PC-3 (cell line): ENCODE measurements around the gene MTIF3.

ENCODE experiments used
- CTCF ChIP-seq: fragments of 300-600 bp; sonication (generic); conservative IDR thresholded peaks from 2 replicates; pipeline ENCODE4 v1.5.1; 2017; ENCODE audit warnings: antibody characterized with exemption, low read depth, mild to moderate bottlenecking, low read length
- EZH2 ChIP-seq: fragments of 300-600 bp; sonication (generic); IDR thresholded peaks from one replicate; pipeline ENCODE4 v1.6.1; 2017; ENCODE audit warnings: antibody characterized with exemption, mild to moderate bottlenecking, low read length; ENCODE audit not compliant: unreplicated experiment

DNA sequence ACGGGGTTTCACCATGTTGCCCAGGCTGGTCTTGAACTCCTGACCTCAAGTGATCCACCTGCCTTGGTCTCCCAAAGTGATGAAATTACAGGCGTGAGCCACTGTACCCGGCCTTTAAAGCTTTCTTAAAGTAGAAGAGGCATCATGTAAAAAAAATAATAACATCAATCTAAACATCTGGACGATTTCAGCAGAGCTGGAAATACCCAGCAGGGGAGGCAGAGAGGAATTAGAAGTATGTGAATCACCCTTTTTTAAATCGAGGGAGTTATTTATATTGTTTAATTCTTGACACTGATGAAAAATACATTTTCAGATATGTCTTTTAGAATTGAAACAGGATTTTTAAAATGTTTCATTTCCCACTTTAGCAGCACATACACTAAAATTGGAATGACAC is 37.4 kb upstream of the MTIF3 start:
- TF ChIP-seq EZH2 (no peak), CTCF (no peak)
